Heart left ventricle (tissue), 13 donors: ENCODE measurements around the gene ARPC5L.
"Not testable (repeated sequence)": the region's sequence is repeated elsewhere in the genome, so short reads cannot be mapped to it uniquely, and the experiment has no call there.

Source experiments
- POLR2A ChIP-seq, 2 donors: fragments of 450-650 bp; IDR thresholded peaks; one replicate each; pipeline ENCODE4 v1.6.1; 2017; ENCODE audit warnings: antibody characterized with exemption in 2 of 2, mild to moderate bottlenecking in 2 of 2, moderate library complexity in 2 of 2
- TF ChIP-seq, protein P1 (sequence below), 12 donors: fragments of 200-600 bp; sonication (generic) in 4 of 12; IDR thresholded peaks; one replicate each; pipeline versions ENCODE4 v1.5.0 to v1.8.0; 2018 to 2022; ENCODE audit warnings: antibody characterized with exemption in 12 of 12, mild to moderate bottlenecking in 5 of 12
- donor health status: ischemic (EF 13 %, LVEDD 7.1; RV severe dilation, severe dysfunction).
- donor health status: DM: no; HTN: yes; CAD: no.
- donor health status: DM: no; HTN: no; CAD: no.
- donor health status: ischemic (EF 25% LVEDD 6.9; RV normal size, moderate dysfunction).
- donor health status: ischemic (EF 25% LVEDD 5.7; RV mildly dilated, moderate dysfunction).
- donor health status: ischemic (EF 35%, LVEDD 5.7; RV mildly dilated, moderate dysfunction).
- donor health status: nonischemic (EF 11% LVEDD 7.7; RV severe dilation, severe dysfunction).
- donor health status: DM: yes; HTN: yes; CAD: no.
- donor health status: PGD.
- donor health status: ischemic (EF 29% LVEDD 5.4; RV normal size, mild dysfunction).
- donor health status: nonischemic (EF 23%, LVEDD 6.1; RV moderate dilation, normal function).

- TF ChIP-seq POLR2A (IDR thresholded peaks at IDR 0.05): not testable (repeated sequence)
- TF ChIP-seq, protein P1, sequence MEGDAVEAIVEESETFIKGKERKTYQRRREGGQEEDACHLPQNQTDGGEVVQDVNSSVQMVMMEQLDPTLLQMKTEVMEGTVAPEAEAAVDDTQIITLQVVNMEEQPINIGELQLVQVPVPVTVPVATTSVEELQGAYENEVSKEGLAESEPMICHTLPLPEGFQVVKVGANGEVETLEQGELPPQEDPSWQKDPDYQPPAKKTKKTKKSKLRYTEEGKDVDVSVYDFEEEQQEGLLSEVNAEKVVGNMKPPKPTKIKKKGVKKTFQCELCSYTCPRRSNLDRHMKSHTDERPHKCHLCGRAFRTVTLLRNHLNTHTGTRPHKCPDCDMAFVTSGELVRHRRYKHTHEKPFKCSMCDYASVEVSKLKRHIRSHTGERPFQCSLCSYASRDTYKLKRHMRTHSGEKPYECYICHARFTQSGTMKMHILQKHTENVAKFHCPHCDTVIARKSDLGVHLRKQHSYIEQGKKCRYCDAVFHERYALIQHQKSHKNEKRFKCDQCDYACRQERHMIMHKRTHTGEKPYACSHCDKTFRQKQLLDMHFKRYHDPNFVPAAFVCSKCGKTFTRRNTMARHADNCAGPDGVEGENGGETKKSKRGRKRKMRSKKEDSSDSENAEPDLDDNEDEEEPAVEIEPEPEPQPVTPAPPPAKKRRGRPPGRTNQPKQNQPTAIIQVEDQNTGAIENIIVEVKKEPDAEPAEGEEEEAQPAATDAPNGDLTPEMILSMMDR (IDR thresholded peaks at IDR 0.05): not testable (repeated sequence)
Observed at GRCh38 chr9:124838132-124838531, 23.8 kb upstream of the ARPC5L start.
